MM.1S (cell line): ENCODE data around the gene SPEM3.

Experiments
- DNase-seq: peaks from one replicate; pipeline ENCODE4 v3.0.0-alpha.2; 2015
- H2AFZ ChIP-seq: fragments of 300-600 bp; sonication (generic); 2 replicates; pipeline ENCODE4 v1.6.0; 2016; ENCODE audit warnings: antibody characterized with exemption, low read length
- H3F3A ChIP-seq: fragments of 300-600 bp; sonication (generic); 2 replicates; pipeline ENCODE4 v1.6.1; 2016; ENCODE audit warnings: mild to moderate bottlenecking, antibody characterized with exemption, low read length, moderate library complexity, mixed read lengths; ENCODE audit not compliant: insufficient read depth
- H3K27ac ChIP-seq: fragments of 300-600 bp; sonication (generic); 2 replicates; pipeline ENCODE4 v1.5.1; 2016; ENCODE audit warnings: mild to moderate bottlenecking, low read length
- H3K27me3 ChIP-seq: fragments of 300-600 bp; sonication (generic); replicated peaks from 2 replicates; pipeline ENCODE4 v1.6.0; 2016; ENCODE audit warnings: low read length; ENCODE audit not compliant: insufficient read depth
- H3K36me3 ChIP-seq: fragments of 300-600 bp; sonication (generic); replicated peaks from 2 replicates; pipeline ENCODE4 v1.6.1; 2016; ENCODE audit warnings: mild to moderate bottlenecking, low read length, mixed read lengths; ENCODE audit not compliant: insufficient read depth
- H3K4me1 ChIP-seq: fragments of 300-600 bp; sonication (generic); 2 replicates; pipeline ENCODE4 v1.6.1; 2016; ENCODE audit warnings: low read length, mixed read lengths
- H3K4me2 ChIP-seq: fragments of 300-600 bp; sonication (generic); 2 replicates; pipeline ENCODE4 v1.6.0; 2016; ENCODE audit warnings: low read depth, low read length
- H3K4me3 ChIP-seq: fragments of 300-600 bp; sonication (generic); 2 replicates; pipeline ENCODE4 v1.5.1; 2016; ENCODE audit warnings: low read length, mixed read lengths
- H3K79me2 ChIP-seq: fragments of 300-600 bp; sonication (generic); 2 replicates; pipeline ENCODE4 v1.6.1; 2016; ENCODE audit warnings: mixed run types, low read length, mixed read lengths
- H3K9ac ChIP-seq: fragments of 300-600 bp; sonication (generic); 2 replicates; pipeline ENCODE4 v1.6.1; 2016; ENCODE audit warnings: low read length, mixed read lengths
- H3K9me2 ChIP-seq: fragments of 300-600 bp; sonication (generic); replicated peaks from 2 replicates; pipeline ENCODE4 v1.6.1; 2016; ENCODE audit warnings: mild to moderate bottlenecking, low read length, mixed read lengths; ENCODE audit not compliant: insufficient read depth
- H3K9me3 ChIP-seq: fragments of 300-600 bp; sonication (generic); replicated peaks from 2 replicates; pipeline ENCODE4 v1.6.1; 2016; ENCODE audit warnings: mild to moderate bottlenecking, low read length, mixed read lengths; ENCODE audit not compliant: insufficient read depth
- H4K20me1 ChIP-seq: fragments of 300-600 bp; sonication (generic); 2 replicates; pipeline ENCODE4 v1.6.1; 2016; ENCODE audit warnings: mild to moderate bottlenecking, low read length, moderate library complexity, mixed read lengths; ENCODE audit not compliant: insufficient read depth
- CTCF ChIP-seq: fragments of 300-600 bp; sonication (generic); IDR thresholded peaks from 2 replicates; pipeline ENCODE4 v1.5.1; 2016; ENCODE audit warnings: antibody characterized with exemption, low read length, mixed read lengths
- EZH2 ChIP-seq: fragments of 300-600 bp; sonication (generic); optimal IDR thresholded peaks from 2 replicates; pipeline ENCODE3; 2017; ENCODE audit warnings: low read depth, mild to moderate bottlenecking, antibody characterized with exemption, low read length, mixed read lengths
- EZH2phosphoT487 ChIP-seq: fragments of 300-600 bp; sonication (generic); IDR thresholded peaks from 2 replicates; pipeline ENCODE4 v1.6.1; 2018; ENCODE audit warnings: antibody characterized with exemption, low read length

The SPEM3 gene

GRCh38 chr17:7475764-7476422, 47.2 kb downstream of the SPEM3 start:
- Histone ChIP-seq H4K20me1 (no peaks in the 10 kb centered on the region), H3K79me2 (peaks cover 7% of the 10 kb centered on the region; the same call in 1 of the 2 replicates), H3K9ac (no peak overlapping the region), H3K4me1 (no peaks in the 10 kb centered on the region), H3K9me3 (no peaks in the 10 kb centered on the region), H3K9me2 (no peaks in the 10 kb centered on the region), H2AFZ (no peak overlapping the region), H3K4me2 (no peak overlapping the region), H3K27ac (no peak overlapping the region), H3K4me3 (no peak overlapping the region), H3K27me3 (no peaks in the 10 kb centered on the region), H3K36me3 (no peaks in the 10 kb centered on the region), H3F3A (0 out of 2 replicates have a peak, but pooled peaks cover 5% of the 10 kb centered on the region)
- no peak for TF ChIP-seq EZH2
- TF ChIP-seq EZH2phosphoT487, result no peak
- no peak for TF ChIP-seq CTCF
- DNase-seq, result no peak

GRCh38 chr17:7476494-7476893, 47.8 kb downstream of the SPEM3 start:
- H3K4me1 ChIP-seq, result no peaks in the 10 kb centered on the region
- no peak overlapping the region for H3K9ac ChIP-seq
- no peaks in the 10 kb centered on the region for H3K27me3 ChIP-seq
- no peaks in the 10 kb centered on the region for H3K9me3 ChIP-seq
- H3K27ac ChIP-seq, result no peak overlapping the region
- no peaks in the 10 kb centered on the region for H3K9me2 ChIP-seq
- H3K4me2 ChIP-seq, result no peak overlapping the region
- H2AFZ ChIP-seq, result no peak overlapping the region
- H3F3A ChIP-seq, result 0 out of 2 replicates have a peak, but pooled peaks cover 5% of the 10 kb centered on the region
- no peak for TF ChIP-seq CTCF
- TF ChIP-seq EZH2phosphoT487, result no peak
- no peak for TF ChIP-seq EZH2
- H4K20me1 ChIP-seq, result no peaks in the 10 kb centered on the region
- no peak for DNase-seq
- H3K79me2 ChIP-seq, result peaks cover 7% of the 10 kb centered on the region; the same call in 1 of the 2 replicates
- H3K36me3 ChIP-seq, result no peaks in the 10 kb centered on the region
- no peak overlapping the region for H3K4me3 ChIP-seq

GRCh38 chr17:7476951-7477350, 48.3 kb downstream of the SPEM3 start:
- no peaks in the 10 kb centered on the region for H3K4me1 ChIP-seq
- DNase-seq, result no peak
- no peaks in the 10 kb centered on the region for H3K9me3 ChIP-seq
- no peak overlapping the region for H2AFZ ChIP-seq
- H4K20me1 ChIP-seq, result no peaks in the 10 kb centered on the region
- no peak overlapping the region for H3K9ac ChIP-seq
- H3F3A ChIP-seq, result 0 out of 2 replicates have a peak, but pooled peaks cover 5% of the 10 kb centered on the region
- no peak overlapping the region for H3K4me3 ChIP-seq
- no peaks in the 10 kb centered on the region for H3K36me3 ChIP-seq
- no peak overlapping the region for H3K27ac ChIP-seq
- H3K27me3 ChIP-seq, result no peaks in the 10 kb centered on the region
- H3K4me2 ChIP-seq, result no peak overlapping the region
- TF ChIP-seq CTCF, result no peak
- H3K9me2 ChIP-seq, result no peaks in the 10 kb centered on the region
- H3K79me2 ChIP-seq, result peaks cover 7% of the 10 kb centered on the region; the same call in 1 of the 2 replicates
